Skeletal muscle satellite cell (primary cell): Measurements from ENCODE around the gene NPIPA1.
"Not testable (repeated sequence)": the region's sequence is repeated elsewhere in the genome, so short reads cannot be mapped to it uniquely, and the experiment has no call there.

Source experiments
- H3K27me3 ChIP-seq: 2 replicates; pipeline ENCODE4 v1.7.0; 2013; ENCODE audit warnings: low read length; ENCODE audit not compliant: control insufficient read depth, insufficient read depth
- H3K36me3 ChIP-seq: 2 replicates; pipeline ENCODE4 v1.7.0; 2013; ENCODE audit warnings: mild to moderate bottlenecking, control low read depth, low read length; ENCODE audit not compliant: insufficient read depth
- H3K4me1 ChIP-seq: 2 replicates; pipeline ENCODE4 v1.7.0; 2013; ENCODE audit warnings: low read length; ENCODE audit not compliant: control insufficient read depth, insufficient read depth
- H3K4me2 ChIP-seq: 2 replicates; pipeline ENCODE4 v1.7.0; 2013; ENCODE audit warnings: mild to moderate bottlenecking, low read length
- H3K4me3 ChIP-seq: 2 replicates; pipeline ENCODE4 v1.7.0; 2013; ENCODE audit warnings: low read length
- H3K9ac ChIP-seq: 2 replicates; pipeline ENCODE4 v1.7.0; 2013; ENCODE audit warnings: mild to moderate bottlenecking, low read depth, low read length, moderate library complexity
- H3K9me3 ChIP-seq: replicated peaks from 2 replicates; pipeline ENCODE4 v1.7.0; 2013; ENCODE audit warnings: mild to moderate bottlenecking, control low read depth, low read length

Gene NPIPA1

DNA sequence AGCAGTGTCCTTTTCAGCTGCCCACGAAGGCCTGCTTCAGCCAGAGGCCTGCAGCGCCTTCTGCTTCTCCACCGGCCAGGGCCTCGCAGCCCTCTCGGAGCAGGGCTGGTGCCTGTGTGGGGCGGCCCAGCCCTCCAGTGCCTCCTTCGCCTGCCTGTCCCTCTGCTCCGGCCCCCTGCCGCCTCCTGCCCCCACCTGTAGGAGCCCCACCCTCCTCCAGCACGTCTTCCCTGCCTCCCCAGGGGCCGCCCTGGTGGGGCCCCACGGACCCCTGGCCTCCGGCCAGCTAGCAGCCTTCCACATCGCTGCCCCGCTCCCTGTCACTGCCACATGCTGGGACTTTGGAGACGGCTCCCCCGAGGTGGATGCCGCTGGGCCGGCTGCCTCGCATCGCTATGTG is 18.7 kb upstream of the NPIPA1 start:
- not testable (repeated sequence) for H3K9ac ChIP-seq, H3K27me3 ChIP-seq, H3K4me1 ChIP-seq, H3K4me3 ChIP-seq, H3K4me2 ChIP-seq, H3K36me3 ChIP-seq, H3K9me3 ChIP-seq

DNA sequence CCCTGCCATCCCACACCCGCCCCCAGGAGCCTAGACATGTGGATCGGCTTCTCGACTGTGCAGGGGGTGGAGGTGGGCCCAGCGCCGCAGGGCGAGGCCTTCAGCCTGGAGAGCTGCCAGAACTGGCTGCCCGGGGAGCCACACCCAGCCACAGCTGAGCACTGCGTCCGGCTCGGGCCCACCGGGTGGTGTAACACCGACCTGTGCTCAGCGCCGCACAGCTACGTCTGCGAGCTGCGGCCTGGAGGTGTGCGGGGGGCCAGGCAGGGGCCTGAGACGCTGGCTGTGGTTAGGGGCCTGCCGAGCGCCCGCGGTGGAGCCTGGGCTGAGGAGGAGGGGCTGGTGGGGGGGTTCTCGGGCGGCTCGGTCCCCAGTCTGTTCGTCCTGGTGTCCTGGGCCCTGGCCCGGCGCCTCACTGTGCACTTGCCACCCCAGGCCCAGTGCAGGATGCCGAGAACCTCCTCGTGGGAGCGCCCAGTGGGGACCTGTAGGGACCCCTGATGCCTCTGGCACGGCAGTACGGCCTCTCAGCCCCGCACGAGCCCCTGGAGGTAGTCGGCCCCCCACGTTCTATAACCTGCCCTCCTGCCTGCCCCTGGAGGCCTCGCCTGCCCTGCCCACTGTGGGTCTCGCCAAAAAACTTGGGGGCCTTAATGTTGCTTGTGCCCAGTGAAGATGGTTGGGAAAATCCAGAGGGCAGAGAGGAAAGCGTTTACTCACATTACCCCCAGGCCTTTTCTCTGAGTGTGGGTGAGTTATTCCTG is 17.2 kb upstream of the NPIPA1 start:
- H3K36me3 ChIP-seq, H3K27me3 ChIP-seq, H3K9me3 ChIP-seq, H3K4me3 ChIP-seq, H3K9ac ChIP-seq, H3K4me1 ChIP-seq, H3K4me2 ChIP-seq: not testable (repeated sequence)

DNA sequence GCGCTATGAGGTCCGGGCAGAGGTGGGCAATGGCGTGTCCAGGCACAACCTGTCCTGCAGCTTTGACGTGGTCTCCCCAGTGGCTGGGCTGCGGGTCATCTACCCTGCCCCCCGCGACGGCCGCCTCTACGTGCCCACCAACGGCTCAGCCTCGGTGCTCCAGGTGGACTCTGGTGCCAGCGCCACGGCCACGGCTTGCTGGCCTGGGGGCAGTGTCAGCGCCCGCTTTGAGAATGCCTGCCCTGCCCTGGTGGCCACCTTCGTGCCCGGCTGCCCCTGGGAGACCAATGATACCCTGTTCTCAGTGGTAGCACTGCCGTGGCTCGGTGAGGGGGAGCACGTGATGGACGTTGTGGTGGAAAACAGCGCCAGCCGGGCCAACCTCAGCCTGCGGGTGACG is 15.0 kb upstream of the NPIPA1 start:
- not testable (repeated sequence) for H3K4me2 ChIP-seq, H3K27me3 ChIP-seq, H3K9ac ChIP-seq, H3K9me3 ChIP-seq, H3K36me3 ChIP-seq, H3K4me1 ChIP-seq, H3K4me3 ChIP-seq

DNA sequence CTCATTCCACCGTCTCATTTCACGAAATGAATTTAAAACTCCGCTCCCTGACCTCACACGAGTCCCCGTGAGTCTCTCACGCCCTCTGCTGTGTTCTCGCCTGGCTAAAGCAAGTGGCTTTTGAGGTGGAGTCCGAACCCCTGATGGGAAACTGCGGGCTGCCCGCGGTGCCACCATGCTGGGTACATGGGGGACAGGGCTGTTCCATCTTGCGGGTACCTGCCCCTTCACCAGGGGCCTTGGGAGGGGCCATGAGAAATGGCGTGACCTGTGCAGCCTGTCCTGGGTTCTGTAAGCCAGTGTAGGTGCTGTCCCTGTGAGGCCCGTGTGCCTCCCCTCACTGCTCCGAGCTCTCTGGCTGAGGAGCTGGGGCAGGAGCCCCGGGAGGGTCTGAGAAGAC is 14.3 kb upstream of the NPIPA1 start:
- H3K27me3 ChIP-seq, H3K9ac ChIP-seq, H3K36me3 ChIP-seq, H3K9me3 ChIP-seq, H3K4me3 ChIP-seq, H3K4me2 ChIP-seq, H3K4me1 ChIP-seq: not testable (repeated sequence)

DNA sequence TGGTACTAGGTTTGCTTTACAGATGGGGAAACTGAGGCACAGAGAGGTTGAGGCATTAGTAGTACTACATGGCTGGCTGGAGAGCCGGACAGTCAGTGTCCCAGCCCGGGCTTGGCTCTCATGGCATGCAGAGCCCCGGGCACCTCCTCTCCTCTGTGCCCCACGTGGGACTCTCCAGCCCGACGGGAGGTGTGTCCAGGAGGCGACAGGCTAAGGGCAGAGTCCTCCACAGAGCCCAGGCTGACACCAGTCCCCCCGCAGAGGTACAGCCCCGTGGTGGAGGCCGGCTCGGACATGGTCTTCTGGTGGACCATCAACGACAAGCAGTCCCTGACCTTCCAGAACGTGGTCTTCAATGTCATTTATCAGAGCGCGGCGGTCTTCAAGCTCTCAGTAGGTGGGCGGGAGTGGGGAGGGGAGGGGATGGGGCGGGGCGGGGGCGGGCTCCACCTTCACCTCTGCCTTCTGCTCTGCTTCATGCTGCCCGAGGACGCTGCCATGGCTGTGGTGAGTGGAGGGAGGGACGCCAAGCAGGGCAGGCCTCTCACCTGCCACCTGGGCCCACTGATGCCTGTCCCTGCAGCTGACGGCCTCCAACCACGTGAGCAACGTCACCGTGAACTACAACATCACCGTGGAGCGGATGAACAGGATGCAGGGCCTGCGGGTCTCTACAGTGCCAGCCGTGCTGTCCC is 13.7 kb upstream of the NPIPA1 start:
- H3K4me2 ChIP-seq, H3K36me3 ChIP-seq, H3K27me3 ChIP-seq, H3K4me1 ChIP-seq, H3K4me3 ChIP-seq, H3K9ac ChIP-seq, H3K9me3 ChIP-seq: not testable (repeated sequence)

DNA sequence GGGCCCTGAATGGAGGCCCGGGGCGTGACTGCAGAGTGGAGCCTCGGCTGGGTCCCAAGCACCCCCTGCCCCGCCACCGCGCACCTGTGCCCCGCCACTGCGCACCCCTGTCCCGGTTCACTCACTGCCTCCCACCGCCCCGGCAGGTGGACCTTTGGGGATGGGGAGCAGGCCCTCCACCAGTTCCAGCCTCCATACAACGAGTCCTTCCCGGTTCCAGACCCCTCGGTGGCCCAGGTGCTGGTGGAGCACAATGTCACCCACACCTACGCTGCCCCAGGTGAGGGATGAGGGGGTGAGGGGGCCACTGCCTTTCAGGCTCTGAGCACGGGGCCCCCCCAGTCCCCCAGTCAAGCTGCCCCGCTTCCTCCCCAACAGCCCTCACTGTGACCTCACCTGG is 12.9 kb upstream of the NPIPA1 start:
- not testable (repeated sequence) for H3K4me3 ChIP-seq, H3K4me1 ChIP-seq, H3K27me3 ChIP-seq, H3K4me2 ChIP-seq, H3K9me3 ChIP-seq, H3K36me3 ChIP-seq, H3K9ac ChIP-seq

DNA sequence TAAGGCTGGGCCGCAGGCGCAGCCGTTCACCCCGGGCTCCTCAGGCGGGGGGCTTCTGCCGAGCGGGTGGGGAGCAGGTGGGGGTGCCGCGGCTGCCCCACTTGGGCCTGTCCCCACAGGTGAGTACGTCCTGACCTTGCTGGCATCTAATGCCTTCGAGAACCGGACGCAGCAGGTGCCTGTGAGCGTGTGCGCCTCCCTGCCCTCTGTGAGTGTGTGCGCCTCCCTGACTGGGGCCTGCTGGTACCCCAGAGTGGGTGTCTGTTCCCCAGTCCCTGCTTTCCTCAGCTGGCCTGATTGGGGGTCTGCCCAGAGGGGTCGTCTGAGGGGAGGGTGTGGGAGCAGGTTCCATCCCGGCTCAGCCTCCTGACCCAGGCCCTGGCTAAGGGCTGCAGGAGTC is 12.3 kb upstream of the NPIPA1 start:
- not testable (repeated sequence) for H3K9ac ChIP-seq, H3K27me3 ChIP-seq, H3K9me3 ChIP-seq, H3K4me2 ChIP-seq, H3K36me3 ChIP-seq, H3K4me3 ChIP-seq, H3K4me1 ChIP-seq

DNA sequence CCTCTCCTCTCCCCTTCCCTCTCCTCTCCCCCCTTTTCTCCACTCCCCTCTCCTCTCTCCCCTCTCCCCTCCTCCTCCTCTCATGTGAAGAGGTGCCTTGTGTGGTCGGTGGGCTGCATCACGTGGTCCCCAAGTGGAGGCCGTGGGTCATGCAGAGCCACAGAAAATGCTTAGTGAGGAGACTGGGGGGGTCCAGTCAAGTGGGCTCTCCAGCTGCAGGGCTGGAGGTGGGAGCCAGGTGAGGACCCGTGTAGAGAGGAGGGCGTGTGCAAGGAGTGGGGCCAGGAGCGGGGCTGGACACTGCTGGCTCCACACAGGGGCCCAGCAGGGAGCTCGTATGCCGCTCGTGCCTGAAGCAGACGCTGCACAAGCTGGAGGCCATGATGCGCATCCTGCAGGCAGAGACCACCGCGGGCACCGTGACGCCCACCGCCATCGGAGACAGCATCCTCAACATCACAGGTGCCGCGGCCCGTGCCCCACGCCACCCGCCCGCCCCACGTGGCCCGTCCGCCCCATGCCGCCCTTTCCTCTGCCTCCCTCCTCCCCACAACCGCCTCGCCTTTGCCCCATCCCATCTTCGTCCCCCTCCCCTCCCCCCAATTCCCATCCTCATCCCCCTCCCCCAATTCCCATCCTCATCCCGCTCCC is 9.1 kb upstream of the NPIPA1 start:
- H3K36me3 ChIP-seq, H3K4me1 ChIP-seq, H3K4me2 ChIP-seq, H3K9ac ChIP-seq, H3K4me3 ChIP-seq, H3K27me3 ChIP-seq, H3K9me3 ChIP-seq: not testable (repeated sequence)

DNA sequence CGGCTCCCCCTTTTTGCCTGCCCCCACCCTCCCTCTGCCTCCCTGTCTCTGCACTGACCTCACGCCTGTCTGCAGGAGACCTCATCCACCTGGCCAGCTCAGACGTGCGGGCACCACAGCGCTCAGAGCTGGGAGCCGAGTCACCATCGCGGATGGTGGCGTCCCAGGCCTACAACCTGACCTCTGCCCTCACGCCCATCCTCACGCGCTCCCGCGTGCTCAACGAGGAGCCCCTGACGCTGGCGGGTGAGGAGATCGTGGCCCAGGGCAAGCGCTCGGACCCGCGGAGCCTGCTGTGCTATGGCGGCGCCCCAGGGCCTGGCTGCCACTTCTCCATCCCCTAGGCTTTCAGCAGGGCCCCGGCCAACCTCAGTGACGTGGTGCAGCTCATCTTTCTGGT is 8.1 kb upstream of the NPIPA1 start:
- H3K4me3 ChIP-seq, H3K9me3 ChIP-seq, H3K9ac ChIP-seq, H3K36me3 ChIP-seq, H3K4me1 ChIP-seq, H3K4me2 ChIP-seq, H3K27me3 ChIP-seq: not testable (repeated sequence)

DNA sequence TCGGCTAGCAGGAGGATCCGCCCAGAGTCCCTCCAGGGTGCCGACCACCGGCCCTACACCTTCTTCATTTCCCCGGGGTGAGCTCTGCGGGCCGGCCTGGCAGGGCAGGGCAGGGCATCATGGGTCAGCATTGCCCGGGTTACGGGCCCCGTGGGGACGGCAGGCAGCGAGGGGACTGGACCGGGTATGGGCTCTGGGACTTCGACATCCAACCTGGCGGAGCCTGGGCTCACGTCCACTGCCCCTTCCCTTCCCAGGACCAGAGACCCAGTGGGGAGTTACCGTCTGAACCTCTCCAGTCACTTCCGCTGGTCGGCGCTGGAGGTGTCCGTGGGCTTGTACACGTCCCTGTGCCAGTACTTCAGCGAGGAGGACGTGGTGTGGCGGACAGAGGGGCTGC is 7.0 kb upstream of the NPIPA1 start:
- not testable (repeated sequence) for H3K9me3 ChIP-seq, H3K9ac ChIP-seq, H3K4me2 ChIP-seq, H3K36me3 ChIP-seq, H3K4me1 ChIP-seq, H3K4me3 ChIP-seq, H3K27me3 ChIP-seq

DNA sequence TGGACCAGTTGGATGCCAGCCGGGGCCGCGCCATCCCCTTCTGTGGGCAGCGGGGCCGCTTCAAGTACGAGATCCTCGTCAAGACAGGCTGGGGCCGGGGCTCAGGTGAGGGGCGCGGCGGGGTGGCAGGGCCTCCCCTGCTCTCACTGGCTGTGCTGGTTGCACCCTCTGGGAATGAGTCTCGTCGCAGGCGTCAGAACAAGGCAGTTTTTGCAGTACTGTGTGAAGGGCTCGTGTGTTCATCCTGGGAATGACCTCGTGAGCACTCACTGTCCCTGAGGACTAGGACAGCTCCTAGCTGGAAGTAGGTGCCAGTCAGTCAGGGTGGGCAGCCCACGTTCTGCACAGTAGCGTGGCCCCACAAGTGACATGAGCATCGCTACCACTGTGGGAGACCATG is 6.3 kb upstream of the NPIPA1 start:
- H3K4me3 ChIP-seq, H3K36me3 ChIP-seq, H3K9me3 ChIP-seq, H3K4me1 ChIP-seq, H3K9ac ChIP-seq, H3K4me2 ChIP-seq, H3K27me3 ChIP-seq: not testable (repeated sequence)
